Measurements from ENCODE around the gene TAF6L. TPM values are rescaled to one million over a fixed set of nuclear protein-coding genes. Genes with fewer than 3 reads are reported as not detected.

TAF6L gene
- 16.2 and 19.7 TPM in 2 replicates for total RNA-seq

GRCh38 chr11:62771144-62772021, at the start of gene TAF6L:
TSS of gene TAF6L (plus strand) at chr11:62771396. CDS start at chr11:62775784, 4,388 bp downstream.

GRCh38 chr11:62727165-62727871, 43.9 kb upstream of the TAF6L start, which contains the start of gene HNRNPUL2:
TSS of gene HNRNPUL2 (minus strand) at chr11:62727457. CDS start at chr11:62727156, 301 bp downstream.

GRCh38 chr11:62728171-62728988, 42.8 kb upstream of the TAF6L start, which contains the start of gene TTC9C:
TSS of gene TTC9C (plus strand) at chr11:62728486. CDS start at chr11:62728849, 363 bp downstream.

GRCh38 chr11:62753736-62754603, 17.2 kb upstream of the TAF6L start, which contains the start of gene ZBTB3:
TSS of gene ZBTB3 (minus strand) at chr11:62754160. CDS start at chr11:62753664, 496 bp downstream.

GRCh38 chr11:62787005-62787759, 16.0 kb downstream of the TAF6L start, which contains the start of gene TMEM179B:
TSS of gene TMEM179B (plus strand) at chr11:62787402. CDS start at chr11:62787432, 30 bp downstream.

GRCh38 chr11:62791501-62792201, 20.5 kb downstream of the TAF6L start, which contains the start of gene TMEM223:
TSS of gene TMEM223 (minus strand) at chr11:62792006. CDS start at chr11:62791994, 12 bp downstream.

GRCh38 chr11:62805076-62805892, 34.1 kb downstream of the TAF6L start, which contains the start of gene NXF1:
TSS of gene NXF1 (minus strand) at chr11:62805440. CDS start at chr11:62805356, 84 bp downstream.

GRCh38 chr11:62831520-62832335, 60.5 kb downstream of the TAF6L start, which contains the start of gene STX5:
TSS of gene STX5 (minus strand) at chr11:62832051. CDS start at chr11:62831243, 808 bp downstream.

GRCh38 chr11:62832336-62833234, 61.4 kb downstream of the TAF6L start, which contains the start of gene TEX54:
TSS of gene TEX54 (minus strand) at chr11:62832841.

Small RNAs within 50 kb of the gene (small RNA-seq; reads per million reads assigned to genes)
- gene MIR6514, result 2.4 reads per million, percentile 56 among the genes with 10 or more reads in this experiment
- gene RNU6-118P, result not detected

Other genes starting within 250 kb of the TAF6L start
- 791 and 990 TPM in 2 replicates for gene AHNAK, start 224.6 kb upstream of the TAF6L start, total RNA-seq
- 1,113 and 1,272 TPM in 2 replicates for gene EEF1G, start 197.5 kb upstream of the TAF6L start, total RNA-seq
- gene TUT1, start 179.9 kb upstream of the TAF6L start, total RNA-seq, result 8.5 and 12.6 TPM in 2 replicates
- gene MTA2, start 169.5 kb upstream of the TAF6L start, total RNA-seq, result 195 and 203 TPM in 2 replicates
- 28.2 and 35.3 TPM in 2 replicates for gene EML3, start 158.6 kb upstream of the TAF6L start, total RNA-seq
- 3.7 and 5.1 TPM in 2 replicates for gene ROM1, start 158.1 kb upstream of the TAF6L start, total RNA-seq
- 11.8 and 12.3 TPM in 2 replicates for gene B3GAT3, start 149.4 kb upstream of the TAF6L start, total RNA-seq
- 219 and 230 TPM in 2 replicates for gene GANAB, start 124.8 kb upstream of the TAF6L start, total RNA-seq
- 23.5 and 27.5 TPM in 2 replicates for gene INTS5, start 118.1 kb upstream of the TAF6L start, total RNA-seq
- gene C11orf98, start 106.2 kb upstream of the TAF6L start, total RNA-seq, result 32.7 and 44.0 TPM in 2 replicates
- 7.7 and 10.6 TPM in 2 replicates for gene CSKMT, start 106.1 kb upstream of the TAF6L start, total RNA-seq
- 5.8 and 5.9 TPM in 2 replicates for gene UQCC3, start 99.7 kb upstream of the TAF6L start, total RNA-seq
- 4.8 and 6.0 TPM in 2 replicates for gene LBHD1, start 99.1 kb upstream of the TAF6L start, total RNA-seq
- 96.7 and 129 TPM in 2 replicates for gene UBXN1, start 92.3 kb upstream of the TAF6L start, total RNA-seq
- not detected in 2 replicates for gene LRRN4CL, start 81.9 kb upstream of the TAF6L start, total RNA-seq
- gene BSCL2, start 64.0 kb upstream of the TAF6L start, total RNA-seq, result 16.5 and 16.8 TPM in 2 replicates
- not detected in 2 replicates for gene GNG3, start 63.7 kb upstream of the TAF6L start, total RNA-seq
- 22.6 and 24.3 TPM in 2 replicates for gene HNRNPUL2, start 43.9 kb upstream of the TAF6L start, total RNA-seq
- gene TTC9C, start 42.9 kb upstream of the TAF6L start, total RNA-seq, result 27.1 and 32.9 TPM in 2 replicates
- 7.2 and 8.0 TPM in 2 replicates for gene ZBTB3, start 17.2 kb upstream of the TAF6L start, total RNA-seq
- 44.5 and 48.2 TPM in 2 replicates for gene POLR2G, start 9.8 kb upstream of the TAF6L start, total RNA-seq
- 28.4 and 31.9 TPM in 2 replicates for gene TMEM179B, start 16.0 kb downstream of the TAF6L start, total RNA-seq
- 8.9 and 10.1 TPM in 2 replicates for gene TMEM223, start 20.6 kb downstream of the TAF6L start, total RNA-seq
- gene NXF1, start 34.0 kb downstream of the TAF6L start, total RNA-seq, result 47.5 and 52.9 TPM in 2 replicates
- 28.1 TPM in 2 replicates for gene STX5, start 60.7 kb downstream of the TAF6L start, total RNA-seq
- gene TEX54, start 61.4 kb downstream of the TAF6L start, total RNA-seq, result not detected in 2 replicates
- gene WDR74, start 68.2 kb downstream of the TAF6L start, total RNA-seq, result 38.7 and 44.7 TPM in 2 replicates
- gene SLC3A2, start 109.5 kb downstream of the TAF6L start, total RNA-seq, result 128 and 158 TPM in 2 replicates
- gene CHRM1, start 150.0 kb downstream of the TAF6L start, total RNA-seq, result not detected in 2 replicates
- not detected in 2 replicates for gene SLC22A6, start 213.6 kb downstream of the TAF6L start, total RNA-seq
- gene SLC22A8, start 244.4 kb downstream of the TAF6L start, total RNA-seq, result not detected in 2 replicates

All from thoracic aorta endothelial cell (primary cell).